ENCODE data around the gene THBS2. TPM values are rescaled to one million over a fixed set of nuclear protein-coding genes. Genes with fewer than 3 reads are reported as not detected.

Gene THBS2
- polyA plus RNA-seq, 1 donor, result 10.7 TPM

- H3K4me1 ChIP-seq (ENCODE audit: control insufficient read depth, insufficient read depth, low read length), result no peaks in the 10 kb centered on the region
- peaks cover 5% of the 10 kb centered on the region for H3K36me3 ChIP-seq (ENCODE audit: control insufficient read depth, insufficient read depth, low read length)
- 100% methylated on average over 5 of the region's 13 CpGs for WGBS (ENCODE audit: insufficient coverage, low lambda C conversion rate)
- no peak overlapping the region for H3K4me3 ChIP-seq (ENCODE audit: low read length)
- no peak overlapping the region for H3K27ac ChIP-seq (ENCODE audit: low read length)
- H3K27me3 ChIP-seq (ENCODE audit: control insufficient read depth, insufficient read depth, low read length), result no peaks in the 10 kb centered on the region
- H3K9me3 ChIP-seq (ENCODE audit: control insufficient read depth, low read depth, low read length), result peaks cover 37% of the 10 kb centered on the region
- no peak for DNase-seq
Measured at GRCh38 chr6:169233181-169233580, 20.5 kb downstream of the THBS2 start.

DNA sequence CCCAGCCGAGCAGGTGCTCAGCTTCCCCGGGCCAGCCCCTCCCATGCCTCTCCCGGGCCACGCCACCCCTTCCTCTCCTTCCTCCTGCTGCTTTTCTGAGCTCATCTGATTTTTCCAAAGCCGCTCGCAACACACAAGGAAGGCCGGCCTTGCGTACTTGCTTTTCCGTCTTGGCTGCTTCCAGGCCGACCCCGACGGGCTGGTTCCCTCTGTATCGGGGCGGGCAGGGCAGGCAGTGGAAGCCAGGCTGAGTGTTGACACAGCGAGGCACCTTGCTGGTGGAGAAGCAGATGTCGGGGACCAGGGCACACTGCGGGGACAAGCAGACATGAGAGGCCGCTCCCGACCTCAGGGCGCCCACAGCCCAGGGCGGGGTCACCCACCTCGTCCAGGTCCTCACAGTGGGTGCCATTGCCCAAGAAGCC, 21.1 kb downstream of the THBS2 start:
- DNase-seq, result no peak
- peaks cover 37% of the 10 kb centered on the region for H3K9me3 ChIP-seq (ENCODE audit: control insufficient read depth, low read depth, low read length)
- peaks cover 5% of the 10 kb centered on the region for H3K36me3 ChIP-seq (ENCODE audit: control insufficient read depth, insufficient read depth, low read length)
- no peak overlapping the region for H3K4me3 ChIP-seq (ENCODE audit: low read length)
- no peaks in the 10 kb centered on the region for H3K27me3 ChIP-seq (ENCODE audit: control insufficient read depth, insufficient read depth, low read length)
- H3K27ac ChIP-seq (ENCODE audit: low read length), result no peak overlapping the region
- no peaks in the 10 kb centered on the region for H3K4me1 ChIP-seq (ENCODE audit: control insufficient read depth, insufficient read depth, low read length)
- no CpG with 5 or more reads among the region's 22 CpGs for WGBS (ENCODE audit: insufficient coverage, low lambda C conversion rate)

DNA sequence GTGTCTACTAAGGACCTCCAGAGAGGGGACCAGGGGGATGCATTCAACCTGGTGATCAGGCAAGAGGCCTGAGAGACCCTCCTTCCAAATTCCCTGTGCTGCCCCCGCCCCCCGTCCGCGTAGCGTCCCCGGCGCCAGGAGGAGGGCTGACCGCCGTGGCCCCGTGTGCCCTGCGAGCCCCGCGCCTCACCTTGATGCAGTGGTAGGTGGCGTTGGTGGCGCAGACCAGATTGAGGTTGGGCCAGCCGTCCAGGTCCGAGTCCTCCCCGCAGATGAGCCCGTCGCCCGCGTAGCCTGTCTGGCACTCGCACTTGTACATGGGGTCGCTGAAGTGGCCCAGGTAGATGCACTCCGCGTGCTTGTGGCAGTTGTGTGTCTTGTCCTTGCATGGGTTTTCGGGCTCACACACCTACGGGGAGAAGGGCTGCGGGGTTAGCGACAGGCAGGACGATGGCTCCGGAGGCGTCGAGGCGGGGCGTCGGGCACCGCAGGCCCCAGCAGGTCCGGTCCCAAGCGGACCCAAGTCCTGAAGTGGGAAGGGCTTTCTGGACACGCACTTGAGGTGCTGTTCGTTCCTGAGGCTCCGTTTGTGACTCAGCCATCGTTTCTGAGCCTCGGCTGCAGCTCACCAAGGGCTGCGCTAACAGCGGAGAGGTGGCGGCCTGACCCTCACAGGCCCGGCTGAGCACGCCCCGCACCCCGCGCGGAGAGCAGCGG, 21.7 kb downstream of the THBS2 start:
- no peak overlapping the region for H3K27ac ChIP-seq (ENCODE audit: low read length)
- H3K4me3 ChIP-seq (ENCODE audit: low read length), result no peak overlapping the region
- H3K4me1 ChIP-seq (ENCODE audit: control insufficient read depth, insufficient read depth, low read length), result no peaks in the 10 kb centered on the region
- WGBS (ENCODE audit: insufficient coverage, low lambda C conversion rate), result no CpG with 5 or more reads among the region's 55 CpGs
- no peak for DNase-seq
- H3K27me3 ChIP-seq (ENCODE audit: control insufficient read depth, insufficient read depth, low read length), result no peaks in the 10 kb centered on the region
- peaks cover 37% of the 10 kb centered on the region for H3K9me3 ChIP-seq (ENCODE audit: control insufficient read depth, low read depth, low read length)
- peaks cover 5% of the 10 kb centered on the region for H3K36me3 ChIP-seq (ENCODE audit: control insufficient read depth, insufficient read depth, low read length)

DNA sequence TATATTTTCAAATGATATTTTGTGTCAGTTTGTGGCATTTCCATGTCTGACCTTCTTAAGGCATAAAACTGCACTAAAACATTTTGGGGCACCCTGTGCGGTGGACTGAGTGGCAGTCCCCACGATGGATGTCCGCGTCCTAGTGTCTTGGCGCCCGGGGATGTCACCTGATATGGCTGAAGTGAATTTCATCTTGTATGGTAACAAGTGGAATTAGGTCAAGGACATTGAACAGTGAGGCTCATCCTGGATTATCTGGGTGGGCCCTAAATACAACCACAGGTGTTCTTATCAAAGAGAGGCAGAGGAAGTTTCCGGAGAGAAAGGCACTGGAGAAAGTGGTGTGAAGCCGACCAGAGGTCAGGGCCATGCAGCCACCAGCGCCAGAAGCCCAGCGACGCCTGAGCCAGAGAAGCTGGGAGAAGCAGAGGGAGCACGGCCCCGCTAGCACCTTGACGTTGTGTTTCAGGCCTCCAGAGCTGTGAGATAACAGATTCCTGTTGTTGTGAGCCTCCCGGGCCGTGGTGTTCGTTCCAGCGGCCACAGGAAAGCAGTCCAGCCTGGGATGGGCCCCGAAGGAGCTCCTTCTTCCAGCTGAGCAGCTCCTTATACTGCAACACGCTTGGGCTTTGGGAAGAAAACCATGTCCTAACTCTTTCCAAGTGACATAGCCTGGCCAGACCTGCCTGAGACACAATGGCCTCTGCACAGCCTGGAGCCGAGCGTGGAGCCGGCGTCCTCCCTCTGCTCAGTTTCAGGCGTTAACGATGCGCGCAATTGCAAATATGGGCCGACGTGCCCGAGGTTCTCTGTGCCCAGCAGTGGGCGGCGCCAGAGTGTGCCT, 22.5 kb downstream of the THBS2 start:
- Histone ChIP-seq H3K27ac (ENCODE audit: low read length) (no peak overlapping the region), H3K27me3 (ENCODE audit: control insufficient read depth, insufficient read depth, low read length) (no peaks in the 10 kb centered on the region), H3K4me3 (ENCODE audit: low read length) (no peak overlapping the region), H3K36me3 (ENCODE audit: control insufficient read depth, insufficient read depth, low read length) (peaks cover 5% of the 10 kb centered on the region), H3K9me3 (ENCODE audit: control insufficient read depth, low read depth, low read length) (peaks cover 35% of the 10 kb centered on the region), H3K4me1 (ENCODE audit: control insufficient read depth, insufficient read depth, low read length) (no peaks in the 10 kb centered on the region)
- WGBS (ENCODE audit: insufficient coverage, low lambda C conversion rate), result no CpG with 5 or more reads among the region's 33 CpGs
- no peak for DNase-seq

GRCh38 chr6:169230322-169230665, 23.4 kb downstream of the THBS2 start:
- H3K9me3 ChIP-seq (ENCODE audit: control insufficient read depth, low read depth, low read length), result peaks cover 33% of the 10 kb centered on the region
- no CpG with 5 or more reads among the region's 9 CpGs for WGBS (ENCODE audit: insufficient coverage, low lambda C conversion rate)
- no peak overlapping the region for H3K27ac ChIP-seq (ENCODE audit: low read length)
- no peaks in the 10 kb centered on the region for H3K27me3 ChIP-seq (ENCODE audit: control insufficient read depth, insufficient read depth, low read length)
- no peak overlapping the region for H3K4me3 ChIP-seq (ENCODE audit: low read length)
- DNase-seq, result no peak
- no peaks in the 10 kb centered on the region for H3K4me1 ChIP-seq (ENCODE audit: control insufficient read depth, insufficient read depth, low read length)
- peaks cover 5% of the 10 kb centered on the region for H3K36me3 ChIP-seq (ENCODE audit: control insufficient read depth, insufficient read depth, low read length)

GRCh38 chr6:169229615-169230321, 23.9 kb downstream of the THBS2 start:
- H3K36me3 ChIP-seq (ENCODE audit: control insufficient read depth, insufficient read depth, low read length), result peaks cover 5% of the 10 kb centered on the region
- H3K4me1 ChIP-seq (ENCODE audit: control insufficient read depth, insufficient read depth, low read length), result no peaks in the 10 kb centered on the region
- no peaks in the 10 kb centered on the region for H3K27me3 ChIP-seq (ENCODE audit: control insufficient read depth, insufficient read depth, low read length)
- peaks cover 33% of the 10 kb centered on the region for H3K9me3 ChIP-seq (ENCODE audit: control insufficient read depth, low read depth, low read length)
- no peak for DNase-seq
- 70% methylated on average over 2 of the region's 13 CpGs for WGBS (ENCODE audit: insufficient coverage, low lambda C conversion rate)
- no peak overlapping the region for H3K4me3 ChIP-seq (ENCODE audit: low read length)
- H3K27ac ChIP-seq (ENCODE audit: low read length), result no peak overlapping the region

GRCh38 chr6:169227116-169227515, 26.5 kb downstream of the THBS2 start:
- Histone ChIP-seq H3K27ac (ENCODE audit: low read length) (no peak overlapping the region), H3K27me3 (ENCODE audit: control insufficient read depth, insufficient read depth, low read length) (no peaks in the 10 kb centered on the region), H3K36me3 (ENCODE audit: control insufficient read depth, insufficient read depth, low read length) (peaks cover 5% of the 10 kb centered on the region), H3K4me3 (ENCODE audit: low read length) (no peak overlapping the region), H3K9me3 (ENCODE audit: control insufficient read depth, low read depth, low read length) (peaks cover 9% of the 10 kb centered on the region), H3K4me1 (ENCODE audit: control insufficient read depth, insufficient read depth, low read length) (no peaks in the 10 kb centered on the region)
- 100% methylated on average over 4 of the region's 15 CpGs for WGBS (ENCODE audit: insufficient coverage, low lambda C conversion rate)
- DNase-seq, result no peak

GRCh38 chr6:169225887-169226286, 27.8 kb downstream of the THBS2 start:
- Histone ChIP-seq H3K36me3 (ENCODE audit: control insufficient read depth, insufficient read depth, low read length) (peaks cover 2% of the 10 kb centered on the region), H3K4me1 (ENCODE audit: control insufficient read depth, insufficient read depth, low read length) (no peaks in the 10 kb centered on the region), H3K9me3 (ENCODE audit: control insufficient read depth, low read depth, low read length) (peaks cover 4% of the 10 kb centered on the region), H3K27me3 (ENCODE audit: control insufficient read depth, insufficient read depth, low read length) (no peaks in the 10 kb centered on the region), H3K4me3 (ENCODE audit: low read length) (no peak overlapping the region), H3K27ac (ENCODE audit: low read length) (no peak overlapping the region)
- no CpG with 5 or more reads among the region's 11 CpGs for WGBS (ENCODE audit: insufficient coverage, low lambda C conversion rate)
- no peak for DNase-seq

- Histone ChIP-seq H3K4me1 (ENCODE audit: control insufficient read depth, insufficient read depth, low read length) (no peaks in the 10 kb centered on the region), H3K27ac (ENCODE audit: low read length) (no peak overlapping the region), H3K36me3 (ENCODE audit: control insufficient read depth, insufficient read depth, low read length) (peaks cover 4% of the 10 kb centered on the region), H3K9me3 (ENCODE audit: control insufficient read depth, low read depth, low read length) (peaks cover 4% of the 10 kb centered on the region), H3K27me3 (ENCODE audit: control insufficient read depth, insufficient read depth, low read length) (no peaks in the 10 kb centered on the region), H3K4me3 (ENCODE audit: low read length) (no peak overlapping the region)
- WGBS (ENCODE audit: insufficient coverage, low lambda C conversion rate), result no CpG with 5 or more reads among the region's 23 CpGs
- DNase-seq, result no peak
Measured at GRCh38 chr6:169225131-169225576, 28.5 kb downstream of the THBS2 start.

DNA sequence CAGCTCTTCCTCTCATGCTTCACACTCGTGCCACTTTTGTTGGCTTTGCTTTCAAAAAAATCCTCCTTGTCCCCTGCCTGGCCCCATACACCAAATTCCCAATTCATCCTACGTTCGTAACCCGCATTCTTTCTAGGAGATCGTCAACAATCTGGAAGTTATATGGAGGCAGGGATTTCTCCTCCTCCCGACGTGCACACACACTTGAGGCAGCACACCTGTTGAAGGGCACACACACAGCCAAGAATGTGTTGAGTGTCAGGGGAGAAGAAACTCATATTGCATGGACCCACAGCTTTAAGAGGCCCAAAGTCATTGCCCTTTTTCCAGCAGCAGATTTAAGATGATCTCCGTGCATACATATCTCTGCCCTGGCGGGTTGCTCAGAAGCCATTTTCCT, 28.9 kb downstream of the THBS2 start:
- Histone ChIP-seq H3K27ac (ENCODE audit: low read length) (no peak overlapping the region), H3K4me1 (ENCODE audit: control insufficient read depth, insufficient read depth, low read length) (no peaks in the 10 kb centered on the region), H3K36me3 (ENCODE audit: control insufficient read depth, insufficient read depth, low read length) (peaks cover 4% of the 10 kb centered on the region), H3K4me3 (ENCODE audit: low read length) (no peak overlapping the region), H3K9me3 (ENCODE audit: control insufficient read depth, low read depth, low read length) (peaks cover 5% of the 10 kb centered on the region), H3K27me3 (ENCODE audit: control insufficient read depth, insufficient read depth, low read length) (no peaks in the 10 kb centered on the region)
- DNase-seq, result no peak
- 40% methylated on average over 1 of the region's 9 CpGs for WGBS (ENCODE audit: insufficient coverage, low lambda C conversion rate)
